ENCODE data around the gene EFL1. TPM values are rescaled to one million over a fixed set of nuclear protein-coding genes. Genes with fewer than 3 reads are reported as not detected.

The EFL1 gene
- total RNA-seq, 1 donor from 2014 or later: 21.0 TPM

- no peak for DNase-seq
These were observed 111.9 kb downstream of the EFL1 start for GRCh38 chr15:82150645-82151044.

DNA sequence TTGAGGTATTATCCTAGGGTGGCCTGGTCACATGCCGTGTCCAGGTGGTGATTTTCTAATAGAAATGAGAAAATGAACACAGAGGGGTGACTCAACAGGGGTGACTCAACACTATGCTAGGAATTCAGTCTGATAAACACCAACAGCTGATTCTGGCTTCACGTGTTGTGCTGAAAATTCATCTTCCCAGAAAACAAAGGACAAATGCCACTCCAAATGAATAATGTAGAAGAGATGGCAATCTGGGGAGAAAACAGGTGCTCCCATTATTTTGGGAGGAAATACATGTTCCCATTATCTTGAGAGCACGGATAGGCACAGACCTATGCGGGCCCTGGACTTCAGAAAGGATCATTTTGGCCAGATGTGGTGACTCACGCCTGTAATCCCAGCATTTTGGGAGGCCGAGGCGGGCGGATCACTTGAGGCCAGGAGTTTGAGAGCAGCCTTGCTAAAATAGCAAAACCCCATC, 115.5 kb downstream of the EFL1 start:
- DNase-seq: no peak

- no peak for DNase-seq
These were observed 116.0 kb downstream of the EFL1 start for GRCh38 chr15:82146576-82146975.

DNA sequence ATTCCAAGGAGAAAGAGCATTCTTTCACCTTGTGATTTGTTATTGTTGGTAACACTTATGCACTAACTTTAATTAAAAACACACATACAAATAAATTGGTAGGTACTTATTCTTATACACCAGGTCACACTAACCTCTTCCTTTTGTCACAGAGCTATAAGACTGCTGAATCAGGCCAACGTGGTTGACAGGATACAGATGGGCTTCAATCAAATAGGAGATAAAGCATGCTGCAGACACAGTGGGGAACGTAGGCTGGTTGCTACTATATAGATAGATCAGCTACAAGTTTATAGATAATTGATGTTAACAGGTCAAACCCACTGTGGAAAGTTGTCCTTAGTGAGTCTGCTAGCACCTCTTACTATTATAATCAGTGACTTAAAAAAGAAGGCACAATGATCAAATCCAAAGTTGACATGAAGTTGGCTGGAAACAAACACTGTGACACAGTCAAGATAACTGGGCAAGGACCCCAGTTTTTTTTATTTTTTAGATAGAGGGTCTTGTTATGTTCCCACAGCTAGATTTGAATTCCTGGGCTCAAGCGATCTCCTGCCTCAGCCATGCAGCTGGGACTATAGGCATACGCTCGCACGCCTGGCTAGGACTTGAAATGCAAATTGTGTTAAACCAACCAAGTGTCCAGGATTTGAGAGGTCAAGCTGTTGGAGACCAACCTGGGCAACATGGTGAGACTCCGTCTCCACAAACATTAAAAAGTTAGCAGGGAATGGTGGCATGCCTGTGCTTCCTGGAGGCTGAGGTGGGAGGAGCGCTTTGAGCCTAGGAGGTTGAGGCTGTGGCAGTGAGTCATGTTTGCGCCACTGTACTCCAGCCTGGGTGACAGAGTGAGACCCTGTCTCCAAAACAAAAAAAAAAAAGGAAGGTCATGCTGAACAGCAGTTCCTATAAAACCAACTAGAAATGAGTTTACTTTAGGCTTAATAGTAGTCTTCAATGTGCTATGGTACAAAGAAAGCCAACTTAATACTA, 118.8 kb downstream of the EFL1 start:
- DNase-seq: no peak

GRCh38 chr15:82140886-82141285, 121.6 kb downstream of the EFL1 start:
- DNase-seq: no peak

GRCh38 chr15:82139823-82140268, 122.7 kb downstream of the EFL1 start:
- DNase-seq: peak; percentile 57

- DNase-seq: no peak
These were observed 124.2 kb downstream of the EFL1 start for GRCh38 chr15:82138306-82138705.

DNA sequence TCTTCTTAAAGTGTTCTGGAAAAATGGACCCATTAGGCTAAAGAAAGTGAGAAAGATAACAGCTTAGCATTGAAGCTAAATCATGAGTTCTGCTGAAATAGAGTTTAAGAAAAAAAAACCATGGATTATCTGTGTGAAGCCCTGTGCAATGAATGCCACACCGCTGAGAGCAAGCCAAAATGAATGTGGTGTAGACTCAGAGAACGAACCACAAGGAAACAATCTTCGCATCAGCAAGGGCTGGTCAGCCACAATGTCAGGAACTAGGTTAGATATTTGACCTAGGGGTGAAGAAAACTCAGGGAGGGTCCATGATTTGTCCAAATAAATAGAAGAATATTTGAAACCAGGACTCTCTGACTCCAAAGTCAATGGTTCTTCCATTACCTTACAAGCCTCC, 125.3 kb downstream of the EFL1 start:
- no peak for DNase-seq

DNA sequence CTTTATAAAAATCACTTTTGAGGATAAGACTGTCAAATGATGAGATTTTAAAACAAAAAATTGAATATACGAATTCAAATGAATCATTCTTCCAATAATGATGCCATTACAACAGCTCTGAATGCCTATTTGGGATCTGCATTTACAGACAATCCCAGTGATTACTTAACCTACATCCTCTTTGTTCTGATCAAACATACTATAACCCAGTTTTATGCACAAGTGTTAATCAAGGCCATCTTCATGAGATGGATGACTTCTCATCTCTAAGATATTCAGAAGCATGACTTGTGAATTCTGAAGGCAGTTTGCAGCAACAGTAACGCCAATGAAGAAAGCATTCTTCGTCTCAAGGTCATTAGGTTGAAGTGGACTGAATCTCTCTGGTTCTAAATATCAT, 126.4 kb downstream of the EFL1 start:
- DNase-seq: no peak

- no peak for DNase-seq
These were observed 126.9 kb downstream of the EFL1 start for GRCh38 chr15:82135638-82136037.

- no peak for DNase-seq
These were observed 128.1 kb downstream of the EFL1 start for GRCh38 chr15:82134461-82134860.

DNA sequence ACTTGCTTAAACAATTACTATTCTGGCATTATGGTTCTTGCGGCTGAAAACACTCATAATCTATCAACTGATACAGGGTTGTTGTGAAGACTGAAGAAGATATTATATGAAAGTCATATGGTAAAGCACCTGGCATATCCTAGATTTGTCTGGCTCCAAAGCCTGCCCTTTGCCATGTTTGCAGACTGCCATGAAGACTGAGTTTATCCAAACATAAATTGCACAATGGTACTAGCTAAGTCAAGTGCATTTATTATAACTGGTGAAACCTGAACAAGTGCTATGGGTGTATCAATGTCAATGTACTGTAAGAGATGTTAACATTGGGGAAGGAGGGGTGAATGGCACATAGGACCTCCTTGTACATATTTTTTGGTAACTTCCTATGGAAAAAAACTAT, 129.3 kb downstream of the EFL1 start:
- no peak for DNase-seq

- DNase-seq: no peak
These were observed 129.8 kb downstream of the EFL1 start for GRCh38 chr15:82132742-82133141.

DNA sequence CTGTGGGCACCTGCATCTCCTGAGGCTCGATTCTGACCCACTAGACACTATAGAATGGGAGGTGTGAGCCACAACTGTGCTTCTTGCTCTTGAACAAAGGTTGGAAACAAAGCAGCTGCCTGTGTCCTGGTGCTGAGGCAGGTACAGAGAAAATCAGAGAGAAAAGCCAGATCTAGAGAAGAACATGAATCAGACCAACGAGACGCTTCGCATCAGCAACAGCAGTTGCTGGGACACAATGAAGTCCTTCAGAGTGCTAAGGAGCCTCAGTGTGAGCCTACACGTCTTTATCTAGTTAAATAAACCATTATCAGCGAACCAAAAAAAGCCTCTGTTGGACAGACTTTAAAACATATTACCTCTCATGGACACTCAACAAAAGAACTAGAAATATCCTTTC, 130.4 kb downstream of the EFL1 start:
- DNase-seq: no peak

- DNase-seq: peak; percentile 39
These were observed 132.3 kb downstream of the EFL1 start for GRCh38 chr15:82130248-82130647.

DNA sequence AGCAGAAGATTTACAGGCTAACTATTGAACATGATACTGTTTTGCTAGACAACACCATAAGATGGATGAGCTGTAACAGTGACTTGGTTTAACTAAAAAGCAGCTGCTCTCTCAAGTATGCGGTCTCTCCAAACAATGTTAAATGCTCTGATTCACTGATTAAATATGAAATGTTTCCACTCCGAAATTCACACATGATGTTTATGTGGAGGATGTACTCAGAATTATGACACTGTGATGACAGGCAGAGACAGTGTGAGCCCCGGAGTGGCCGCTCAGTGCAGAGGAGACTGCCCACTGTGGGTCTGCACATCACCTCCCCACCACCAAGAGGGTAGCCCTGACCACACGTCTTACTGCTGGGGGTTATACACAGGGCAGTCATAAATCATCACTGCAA, 132.8 kb downstream of the EFL1 start:
- DNase-seq: peak; percentile 88

DNA sequence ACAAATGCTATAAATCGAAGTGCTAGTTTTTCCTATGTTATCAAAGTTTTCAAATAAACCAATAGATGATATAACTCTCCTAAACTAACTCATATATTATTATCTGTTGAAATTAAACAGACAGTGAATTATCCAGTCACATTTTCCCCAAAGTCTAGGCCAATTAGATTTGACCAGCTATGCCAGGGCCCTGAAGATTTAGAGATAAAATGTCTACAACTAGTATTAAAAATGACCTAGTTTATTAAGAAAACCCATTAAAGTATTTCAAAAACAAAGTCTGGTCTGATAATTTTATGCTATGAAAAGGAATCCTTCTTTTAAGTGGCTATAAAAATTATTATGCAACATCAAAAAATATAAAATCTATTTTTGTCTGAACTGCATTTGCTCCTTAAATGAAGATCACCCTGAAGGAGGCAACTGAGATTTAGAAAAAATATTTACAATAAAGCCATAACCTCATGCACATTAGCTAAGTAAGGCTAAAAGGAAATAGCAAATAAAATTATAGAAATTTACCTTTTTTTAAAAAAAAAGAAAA, 133.3 kb downstream of the EFL1 start:
- no peak for DNase-seq

DNA sequence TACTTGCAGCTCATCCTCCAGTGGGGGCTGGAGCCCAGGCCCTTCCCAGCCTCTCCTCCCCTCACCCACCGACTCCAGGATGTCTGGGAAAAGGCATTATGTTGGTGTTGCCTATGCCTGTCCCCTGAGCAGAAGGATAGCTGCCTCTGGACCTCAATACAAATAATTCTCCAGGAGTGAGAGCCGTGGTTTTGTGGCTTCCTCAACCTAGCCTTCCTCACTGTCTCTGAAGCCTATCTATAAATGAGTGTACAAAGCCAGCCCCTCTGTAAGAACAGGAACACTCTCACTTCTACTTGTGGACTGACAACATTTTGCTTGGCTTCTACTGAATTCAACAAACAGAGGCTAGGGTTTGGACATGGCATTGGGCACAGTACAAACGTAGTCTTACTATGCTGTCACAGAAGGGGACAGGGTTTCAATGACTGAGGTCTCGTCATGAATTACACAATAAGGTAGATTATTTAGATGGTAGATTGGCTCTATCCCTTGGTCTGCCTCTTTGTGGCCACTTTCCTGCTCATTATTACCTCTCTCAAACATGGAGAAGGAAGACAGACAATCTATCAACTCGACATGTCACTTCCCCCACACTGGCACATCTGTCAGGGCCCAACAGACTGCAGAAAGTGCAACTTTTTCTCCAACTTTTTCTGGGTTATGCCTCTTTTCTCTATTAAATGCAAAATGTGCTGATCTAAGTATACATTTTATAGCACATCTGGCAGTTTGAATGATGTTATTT, 134.0 kb downstream of the EFL1 start:
- peak; percentile 17 for DNase-seq

GRCh38 chr15:82127581-82127980, 135.0 kb downstream of the EFL1 start:
- DNase-seq: no peak

GRCh38 chr15:82126346-82126745, 136.2 kb downstream of the EFL1 start:
- DNase-seq: no peak

DNA sequence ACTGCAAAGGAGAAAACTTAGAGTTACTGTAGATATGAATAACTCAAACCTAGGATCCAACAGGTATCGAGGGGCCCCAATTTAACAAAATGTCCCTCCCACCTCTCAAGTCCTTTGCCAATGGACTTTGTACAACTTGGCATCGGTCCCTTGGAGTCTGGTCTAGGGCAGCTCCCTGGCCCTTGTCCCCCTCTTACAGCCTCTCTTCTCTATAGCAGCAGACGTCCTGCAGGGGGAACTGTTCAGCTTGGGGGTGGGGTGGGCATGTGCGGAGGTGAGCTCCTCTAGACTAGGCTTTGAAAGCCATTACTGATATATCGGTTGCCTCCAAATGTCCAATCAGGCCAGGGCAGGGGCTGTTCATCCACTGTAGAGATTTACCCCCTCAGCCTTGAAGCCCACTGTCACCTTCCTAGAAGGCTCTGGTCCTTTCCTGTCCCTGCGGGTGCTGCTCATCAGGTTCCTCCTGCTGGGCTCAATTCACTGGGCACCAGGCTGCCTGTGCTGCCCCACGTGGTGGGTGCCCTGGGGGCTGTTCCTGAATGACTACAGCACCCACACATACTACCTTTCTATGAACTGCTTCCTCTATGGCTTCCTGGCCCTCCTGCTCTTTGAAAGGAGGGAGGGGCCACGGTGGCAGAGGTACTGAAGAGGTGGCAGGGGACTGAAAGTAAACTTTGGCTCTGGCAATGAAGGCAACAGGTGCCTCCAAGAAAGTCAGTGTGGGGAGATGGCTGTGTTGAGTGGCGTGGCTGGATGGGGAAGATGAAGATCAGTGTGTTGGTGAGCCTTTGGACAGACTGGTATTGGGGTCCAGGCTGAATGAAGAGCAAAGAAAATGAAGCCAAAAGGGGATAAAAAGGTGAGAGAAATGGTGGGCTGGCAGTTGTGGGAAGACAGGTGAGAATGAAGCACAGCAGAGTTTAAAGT, 137.9 kb downstream of the EFL1 start:
- no peak for DNase-seq
